GM12865 (cell line): ENCODE data around the gene HSPBP1.
A peak's percentile ranks its signal among the peaks of the same experiment; 100 is the strongest.

Experiments used
- DNase-seq: peaks from one replicate; pipeline ENCODE4 v3.0.0; 2010; ENCODE audit warnings: low read depth
- H3K4me3 ChIP-seq: 2 replicates; pipeline ENCODE4 v1.5.1; 2011; ENCODE audit warnings: mild to moderate bottlenecking, low read depth, low read length, control low read depth
- TF ChIP-seq, protein P1 (sequence below): IDR thresholded peaks from 2 replicates; pipeline ENCODE4 v1.5.1; 2011; ENCODE audit warnings: low read length, control low read depth, low read depth, inconsistent platforms; ENCODE audit not compliant: insufficient read depth; ENCODE audit errors: missing control alignments

The HSPBP1 gene

GRCh38 chr19:55275851-55276719 is 3.8 kb downstream of the HSPBP1 start:
- TF ChIP-seq, protein P1, sequence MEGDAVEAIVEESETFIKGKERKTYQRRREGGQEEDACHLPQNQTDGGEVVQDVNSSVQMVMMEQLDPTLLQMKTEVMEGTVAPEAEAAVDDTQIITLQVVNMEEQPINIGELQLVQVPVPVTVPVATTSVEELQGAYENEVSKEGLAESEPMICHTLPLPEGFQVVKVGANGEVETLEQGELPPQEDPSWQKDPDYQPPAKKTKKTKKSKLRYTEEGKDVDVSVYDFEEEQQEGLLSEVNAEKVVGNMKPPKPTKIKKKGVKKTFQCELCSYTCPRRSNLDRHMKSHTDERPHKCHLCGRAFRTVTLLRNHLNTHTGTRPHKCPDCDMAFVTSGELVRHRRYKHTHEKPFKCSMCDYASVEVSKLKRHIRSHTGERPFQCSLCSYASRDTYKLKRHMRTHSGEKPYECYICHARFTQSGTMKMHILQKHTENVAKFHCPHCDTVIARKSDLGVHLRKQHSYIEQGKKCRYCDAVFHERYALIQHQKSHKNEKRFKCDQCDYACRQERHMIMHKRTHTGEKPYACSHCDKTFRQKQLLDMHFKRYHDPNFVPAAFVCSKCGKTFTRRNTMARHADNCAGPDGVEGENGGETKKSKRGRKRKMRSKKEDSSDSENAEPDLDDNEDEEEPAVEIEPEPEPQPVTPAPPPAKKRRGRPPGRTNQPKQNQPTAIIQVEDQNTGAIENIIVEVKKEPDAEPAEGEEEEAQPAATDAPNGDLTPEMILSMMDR: no peak
- peak overlapping the region; percentile 31 for H3K4me3 ChIP-seq
- DNase-seq: peak; percentile 83

- no peak for DNase-seq
- TF ChIP-seq, protein P1: no peak
- no peak overlapping the region for H3K4me3 ChIP-seq
Measured at GRCh38 chr19:55273978-55274707, 5.8 kb downstream of the HSPBP1 start.

DNA sequence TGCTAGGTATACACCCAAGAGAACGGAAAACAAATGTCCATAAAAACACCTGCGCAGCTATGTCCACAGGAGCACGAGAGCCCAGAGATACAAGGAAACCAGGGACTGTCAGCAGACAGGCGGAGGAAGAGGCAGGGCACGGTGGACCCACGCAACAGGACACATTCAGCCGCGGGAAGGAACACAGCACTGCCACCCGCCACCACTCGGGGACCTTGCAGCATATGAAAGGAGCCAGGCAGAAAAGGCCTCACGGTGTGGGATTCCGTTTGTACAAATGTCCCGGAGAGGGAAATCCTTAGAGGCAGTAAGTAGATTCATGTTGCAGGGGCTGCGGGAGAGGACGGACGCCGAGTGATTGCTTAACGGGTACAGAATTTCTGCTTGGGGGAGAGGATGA is 7.8 kb downstream of the HSPBP1 start:
- TF ChIP-seq, protein P1: no peak
- no peak overlapping the region for H3K4me3 ChIP-seq
- DNase-seq: no peak

DNA sequence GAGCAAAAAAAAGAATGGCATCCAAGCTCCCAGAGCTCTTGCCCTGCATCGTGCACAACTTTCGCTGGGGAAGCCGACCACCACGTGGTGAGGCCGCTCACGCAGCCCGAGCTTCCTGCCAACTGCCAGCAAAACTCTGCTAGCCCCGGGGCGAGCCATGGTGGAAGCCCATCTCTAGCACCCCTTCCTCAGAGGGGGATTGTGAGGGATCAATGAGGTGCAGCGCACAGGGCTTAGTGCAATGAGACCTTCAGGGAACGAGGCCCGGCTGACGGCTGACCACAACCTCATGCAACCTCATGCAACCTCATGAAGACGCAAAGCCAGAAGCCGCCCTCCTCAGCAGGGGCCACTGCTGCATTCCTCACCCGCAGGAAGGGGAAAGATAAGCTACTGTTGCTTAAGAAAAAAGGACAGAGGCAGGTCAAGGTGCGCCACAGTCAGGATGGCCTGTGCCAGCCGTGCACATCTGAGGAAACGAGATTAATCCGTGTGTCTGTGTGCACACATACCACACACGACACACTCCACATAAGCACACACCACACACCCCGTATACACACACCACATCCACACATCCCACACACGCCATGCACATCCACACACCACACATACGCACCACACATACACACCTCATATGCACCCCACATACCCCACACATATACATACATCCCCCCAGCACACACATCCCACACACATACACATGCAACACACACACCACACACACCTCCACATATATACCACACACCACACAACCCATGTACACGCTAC is 9.6 kb downstream of the HSPBP1 start:
- TF ChIP-seq, protein P1: no peak
- H3K4me3 ChIP-seq: no peak overlapping the region
- DNase-seq: no peak

DNA sequence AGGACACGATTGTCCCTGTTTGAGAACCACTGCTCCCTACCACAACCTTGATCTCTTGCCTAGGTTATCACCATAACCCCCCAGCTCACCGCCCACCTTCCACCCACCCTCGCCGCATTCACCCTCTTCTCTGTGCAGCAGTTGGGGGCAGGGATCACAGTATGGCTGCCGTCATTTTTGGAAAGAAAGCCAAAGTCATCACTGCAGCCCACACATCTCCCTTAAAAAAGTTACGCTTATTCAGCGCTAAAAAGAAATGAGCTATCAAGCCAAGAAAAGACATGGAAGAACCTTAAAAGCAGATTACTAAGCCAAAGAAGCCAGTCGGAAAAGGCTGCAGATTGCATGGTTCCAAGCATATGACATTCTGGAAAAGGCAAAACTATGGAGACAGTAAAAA is 10.6 kb downstream of the HSPBP1 start:
- TF ChIP-seq, protein P1: no peak
- no peak overlapping the region for H3K4me3 ChIP-seq
- DNase-seq: no peak

- H3K4me3 ChIP-seq: no peak overlapping the region
- TF ChIP-seq, protein P1: no peak
- no peak for DNase-seq
Measured at GRCh38 chr19:55266840-55267239, 13.1 kb downstream of the HSPBP1 start.
